ENCODE data around the gene HTR3C.

GRCh38 chr3:184004476-184004875 lies 48.4 kb upstream of the HTR3C start:
- TF ChIP-seq CTCF (IDR thresholded peaks at IDR 0.05), result no peak
- no peak for TF ChIP-seq ZFX (IDR thresholded peaks at IDR 0.05; ENCODE audit: borderline replicate concordance)

Measured in 22Rv1 (cell line).